Smooth muscle cell (in vitro differentiated cells): ENCODE measurements around the gene ATL1. TPM values are rescaled to one million over a fixed set of nuclear protein-coding genes. Genes with fewer than 3 reads are reported as not detected.

Source experiments
- polyA plus RNA-seq: library from polyadenylated mRNA; unstranded; fragments of >200 nt; fragmentation: Nextera tagmentation; extraction: Ambion mirVana; gene quantifications from 2 replicates; pipeline ENCODE4 v1.2.1, GENCODE V29; 2016
- small RNA-seq: library from RNA; depleted of rRNA; stranded (forward); fragments of <200 nt; gene quantifications from one replicate; pipeline ENCODE3, GENCODE V24; 2014
- total RNA-seq: library from RNA; depleted of rRNA; stranded (reverse); fragments of >200 nt; gene quantifications from 2 replicates; pipeline ENCODE4 v1.2.3, GENCODE V29; 2014

The ATL1 gene
- total and polyA plus RNA-seq, 2 experiments from 2014 or later, result 1.5 to 2.1 TPM

Small RNAs within 50 kb of the gene (small RNA-seq; reads per million reads assigned to genes)
- gene RN7SL452P (not detected), gene SNRPGP1 (not detected)

Other genes with a start within 250 kb of the ATL1 start
- 3.5 and 4.2 TPM in 2 replicates for gene L2HGDH, start 247.9 kb upstream of the ATL1 start, total RNA-seq
- 3.0 and 4.6 TPM in 2 replicates for gene L2HGDH, start 247.9 kb upstream of the ATL1 start, polyA plus RNA-seq
- 1.6 and 14.5 TPM in 2 replicates for gene DMAC2L, start 247.8 kb upstream of the ATL1 start, total RNA-seq
- gene DMAC2L, start 247.8 kb upstream of the ATL1 start, polyA plus RNA-seq, result 5.7 and 8.5 TPM in 2 replicates
- 3.0 and 4.9 TPM in 2 replicates for gene CDKL1, start 163.3 kb upstream of the ATL1 start, total RNA-seq
- gene CDKL1, start 163.3 kb upstream of the ATL1 start, polyA plus RNA-seq, result 1.6 and 1.7 TPM in 2 replicates
- gene MAP4K5, start 27.6 kb upstream of the ATL1 start, total RNA-seq, result 101 and 115 TPM in 2 replicates
- gene MAP4K5, start 27.6 kb upstream of the ATL1 start, polyA plus RNA-seq, result 35.4 and 52.7 TPM in 2 replicates
- gene SAV1, start 108.2 kb downstream of the ATL1 start, total RNA-seq, result 17.7 and 24.8 TPM in 2 replicates
- 17.7 and 18.4 TPM in 2 replicates for gene SAV1, start 108.2 kb downstream of the ATL1 start, polyA plus RNA-seq